NCI-H748 (cell line): ENCODE data around the gene AMER2.
"Not testable (repeated sequence)": the region's sequence is repeated elsewhere in the genome, so short reads cannot be mapped to it uniquely, and the experiment has no call there.

Experiments
- DNase-seq: peaks from one replicate; lab custom pipeline; 2025; ENCODE audit not compliant: unreplicated experiment; lab: John Stamatoyannopoulos, UW

AMER2 gene

GRCh38 chr13:25186187-25186586 lies 14.1 kb upstream of the AMER2 start:
- no peak for DNase-seq

GRCh38 chr13:25181597-25181996 lies 9.5 kb upstream of the AMER2 start:
- DNase-seq: no peak

- DNase-seq: no peak
Observed at GRCh38 chr13:25180775-25181537, 8.9 kb upstream of the AMER2 start.

GRCh38 chr13:25179832-25180774 lies 8.0 kb upstream of the AMER2 start:
- DNase-seq: no peak

GRCh38 chr13:25179011-25179410 lies 6.9 kb upstream of the AMER2 start:
- no peak for DNase-seq

GRCh38 chr13:25178070-25178469 lies 6.0 kb upstream of the AMER2 start:
- DNase-seq: no peak

- no peak for DNase-seq
Observed at GRCh38 chr13:25177636-25178035, 5.5 kb upstream of the AMER2 start.

- DNase-seq: no peak
Observed at GRCh38 chr13:25177012-25177411, 4.9 kb upstream of the AMER2 start.

GRCh38 chr13:25175431-25175830 lies 3.3 kb upstream of the AMER2 start:
- DNase-seq: no peak

- DNase-seq: no peak
Observed at GRCh38 chr13:25175026-25175425, 2.9 kb upstream of the AMER2 start.

- no peak for DNase-seq
Observed at GRCh38 chr13:25174304-25174703, 2.2 kb upstream of the AMER2 start.

- no peak for DNase-seq
Observed at GRCh38 chr13:25172303-25172630, 179 bp upstream of the AMER2 start.

- DNase-seq: no peak
Observed at GRCh38 chr13:25171170-25171516, 945 bp downstream of the AMER2 start.

GRCh38 chr13:25170554-25171111 lies 1.5 kb downstream of the AMER2 start:
- DNase-seq: peak; percentile 85

- DNase-seq: no peak
Observed at GRCh38 chr13:25169951-25170553, 2.0 kb downstream of the AMER2 start.

GRCh38 chr13:25169356-25169755 lies 2.7 kb downstream of the AMER2 start:
- DNase-seq: no peak

GRCh38 chr13:25168790-25169189 lies 3.3 kb downstream of the AMER2 start:
- DNase-seq: no peak

GRCh38 chr13:25167382-25168174 lies 4.5 kb downstream of the AMER2 start:
- DNase-seq: no peak

- DNase-seq: peak; percentile 39
Observed at GRCh38 chr13:25166306-25166705, 5.8 kb downstream of the AMER2 start.

- no peak for DNase-seq
Observed at GRCh38 chr13:25165663-25166062, 6.4 kb downstream of the AMER2 start.

GRCh38 chr13:25165163-25165562 lies 6.9 kb downstream of the AMER2 start:
- not testable (repeated sequence) for DNase-seq
